Psoas muscle (tissue), 8 donors: ENCODE results near the gene FBXO44. TPM values are rescaled to one million over a fixed set of nuclear protein-coding genes. Genes with fewer than 3 reads are reported as not detected.

Experiments
- ATAC-seq, 4 donors: fragments of 200-7000 bp; cut with Tn5 transposase; one replicate each; pipeline ENCODE4 v1.9.1; 2020; ENCODE audit warnings: moderate library complexity in 3 of 4, mild to moderate bottlenecking in 2 of 4
- DNase-seq, 2 donors: peaks; one replicate each; pipeline ENCODE4 v3.0.0-alpha.2; 2020
- H3K27ac ChIP-seq: fragments of 200-600 bp; one replicate; pipeline ENCODE4 v1.8.0; 2022
- H3K27me3 ChIP-seq, 3 donors: fragments of 200-600 bp in 1 of 3; one replicate each; pipeline versions ENCODE4 v1.6.1 to v1.8.0; 2013 to 2022; ENCODE audit warnings: low read length in 2 of 3, mild to moderate bottlenecking in 2 of 3, moderate library complexity in 1 of 3; ENCODE audit not compliant: insufficient read depth in 3 of 3
- H3K36me3 ChIP-seq, 2 donors: fragments of 200-600 bp in 1 of 2; one replicate each; pipeline versions ENCODE4 v1.6.1 to v1.8.0; 2013 to 2022; ENCODE audit warnings: low read depth in 1 of 2, mild to moderate bottlenecking in 1 of 2, moderate library complexity in 1 of 2; ENCODE audit not compliant: insufficient read depth in 1 of 2
- H3K4me1 ChIP-seq: fragments of 200-600 bp; one replicate; pipeline ENCODE4 v1.8.0; 2022
- H3K4me3 ChIP-seq: fragments of 200-600 bp; one replicate; pipeline ENCODE4 v1.8.0; 2022; ENCODE audit warnings: mild to moderate bottlenecking
- H3K9me3 ChIP-seq: fragments of 200-600 bp; one replicate; pipeline ENCODE4 v1.8.0; 2022
- whole genome bisulfite sequencing, 3 donors: extraction: QIAGEN DNeasy Blood & Tissue Kit; methylation state at CpG; one replicate each; pipeline versions ENCODE4 v1.1.6 to v1.1.7; 2013; 5-methylcytosine and 5-hydroxymethylcytosine counted together
- intact Hi-C, 2 donors: fragments of 100-400 bp; cut with DNase I; formaldehyde crosslinking; loops; one replicate each; pipeline versions ENCODE4 v1.11.0 to v1.14.2; 2022
- polyA plus RNA-seq, 3 donors: library from polyadenylated mRNA; stranded (reverse); fragments of 200-250 nt; gene quantifications; one replicate each; pipeline ENCODE4 v1.2.3, GENCODE V29; 2013
- total RNA-seq, 4 donors: library from RNA; stranded (reverse); fragmentation: NEBNext Ultra II Directional in 2 of 4; extraction: Animal tissue kit (Norgen Biotek cat#: 25700) in 2 of 4; gene quantifications; one replicate each; pipeline versions ENCODE4 v1.2.1 to v1.2.4, GENCODE V29; 2021 to 2023
- TF ChIP-seq, protein P1 (sequence below): fragments of 200-600 bp; IDR thresholded peaks from one replicate; pipeline ENCODE4 v1.8.0; 2022; ENCODE audit warnings: antibody characterized with exemption
- donor health status: healthy with polysubstance abuse.
- donor health status: DM: no; HTN: no; CAD: no; lungs with moderate emphysema.
- donor health status: Bipolar disorder and iron deficiency.
- donor health status: healthy.
- donor health status: DM: yes; HTN: yes; CAD: no.
- donor health status: DM: no; HTN: no; CAD: no.
- donor health status: DM: no; HTN: no; CAD: no.
- donor health status: DM: yes; HTN: yes; CAD: no.

The FBXO44 gene
- total and polyA plus RNA-seq, 7 donors = 2.9 to 8.4 (median 4.5) TPM

DNA sequence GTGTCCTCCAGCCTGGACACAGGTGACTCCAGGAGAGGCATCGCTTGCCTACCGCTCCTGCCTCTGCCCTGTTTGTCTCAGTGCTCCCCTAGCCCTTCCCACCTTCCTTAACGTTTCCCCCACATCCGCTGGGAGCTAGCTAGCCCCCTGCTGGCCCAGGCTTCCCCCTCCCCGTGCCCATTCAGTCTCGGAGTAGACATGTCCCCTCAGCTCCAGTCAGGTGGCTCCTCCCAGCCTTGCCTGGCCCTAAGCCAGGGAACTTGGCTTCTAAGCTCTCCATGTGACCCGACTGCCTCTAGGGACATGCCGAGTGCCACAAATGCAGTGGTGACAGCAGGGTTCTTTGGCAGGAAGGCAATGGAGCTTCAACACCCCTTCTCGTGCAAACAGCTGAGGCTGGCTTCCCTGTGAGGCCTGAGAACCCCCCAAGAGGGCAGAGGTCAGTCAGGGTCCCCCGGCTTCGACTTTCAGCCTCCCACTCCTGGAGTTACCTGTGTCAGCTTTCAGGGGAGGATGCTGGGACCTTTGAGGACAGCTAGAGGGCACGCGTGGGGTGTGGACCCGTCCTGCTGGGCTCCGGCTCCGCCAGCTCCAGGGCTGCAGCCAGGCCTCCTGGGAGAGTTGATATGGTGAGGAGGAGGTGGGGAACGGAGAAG lies 53.1 kb downstream of the FBXO44 start:
- intact Hi-C loops = no loop called here
- peaks cover 0 to 20% (median 17%) of the 10 kb centered on the region in 3 donors for H3K27me3 ChIP-seq
- DNase-seq = peak; percentile 46 to 63
- H3K36me3 ChIP-seq = no peaks in the 10 kb centered on the region
- WGBS, 3 donors = 23 to 26% (median 23%) methylated on average over 17 of the region's 17 CpGs
- H3K4me3 ChIP-seq = no peak overlapping the region
- H3K27ac ChIP-seq = no peak overlapping the region
- H3K4me1 ChIP-seq = no peaks in the 10 kb centered on the region
- TF ChIP-seq, protein P1, sequence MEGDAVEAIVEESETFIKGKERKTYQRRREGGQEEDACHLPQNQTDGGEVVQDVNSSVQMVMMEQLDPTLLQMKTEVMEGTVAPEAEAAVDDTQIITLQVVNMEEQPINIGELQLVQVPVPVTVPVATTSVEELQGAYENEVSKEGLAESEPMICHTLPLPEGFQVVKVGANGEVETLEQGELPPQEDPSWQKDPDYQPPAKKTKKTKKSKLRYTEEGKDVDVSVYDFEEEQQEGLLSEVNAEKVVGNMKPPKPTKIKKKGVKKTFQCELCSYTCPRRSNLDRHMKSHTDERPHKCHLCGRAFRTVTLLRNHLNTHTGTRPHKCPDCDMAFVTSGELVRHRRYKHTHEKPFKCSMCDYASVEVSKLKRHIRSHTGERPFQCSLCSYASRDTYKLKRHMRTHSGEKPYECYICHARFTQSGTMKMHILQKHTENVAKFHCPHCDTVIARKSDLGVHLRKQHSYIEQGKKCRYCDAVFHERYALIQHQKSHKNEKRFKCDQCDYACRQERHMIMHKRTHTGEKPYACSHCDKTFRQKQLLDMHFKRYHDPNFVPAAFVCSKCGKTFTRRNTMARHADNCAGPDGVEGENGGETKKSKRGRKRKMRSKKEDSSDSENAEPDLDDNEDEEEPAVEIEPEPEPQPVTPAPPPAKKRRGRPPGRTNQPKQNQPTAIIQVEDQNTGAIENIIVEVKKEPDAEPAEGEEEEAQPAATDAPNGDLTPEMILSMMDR = no peak
- no peaks in the 10 kb centered on the region for H3K9me3 ChIP-seq
- ATAC-seq = peak; percentile 73 to 83 (median 79)

DNA sequence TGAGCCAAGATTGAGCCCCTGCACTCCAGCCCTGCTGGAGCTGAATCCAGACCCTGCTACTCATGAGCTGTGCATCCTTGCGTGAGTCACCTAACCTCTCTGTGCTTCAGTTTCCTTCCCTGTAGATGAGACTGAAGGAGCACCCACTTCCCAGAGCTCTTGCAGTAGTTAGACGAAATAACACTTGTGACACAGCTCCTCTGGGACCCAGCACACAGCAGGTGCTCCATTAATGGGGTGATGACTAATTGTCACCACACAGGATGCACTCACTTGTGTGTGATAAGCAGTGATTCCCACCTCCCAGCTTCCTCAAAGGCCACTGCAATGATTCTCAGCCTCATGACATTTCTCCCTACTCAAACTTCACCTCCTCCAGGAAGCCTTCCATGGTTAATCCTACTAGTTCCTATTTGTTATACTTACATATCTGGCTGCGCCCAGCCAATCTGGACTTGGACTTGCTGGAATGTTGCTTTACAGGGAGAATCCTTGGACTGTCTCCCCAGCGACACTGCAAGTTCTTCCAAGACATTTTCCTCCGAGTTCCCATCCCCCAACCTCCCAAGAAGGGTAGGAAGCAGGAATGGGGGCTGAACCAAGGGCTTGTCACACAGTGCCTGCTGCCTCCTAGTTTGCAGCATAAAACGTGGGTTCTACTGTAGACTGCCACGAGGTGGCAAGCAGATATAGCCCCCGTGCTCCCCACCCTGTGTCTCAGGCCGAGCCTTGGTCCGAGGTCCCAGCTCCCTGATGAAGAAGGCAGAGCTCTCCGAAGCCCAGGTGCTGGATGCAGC lies 54.1 kb downstream of the FBXO44 start:
- intact Hi-C loops = no loop called here
- Histone ChIP-seq H3K27ac (no peak overlapping the region), H3K4me3 (no peak overlapping the region), H3K9me3 (no peaks in the 10 kb centered on the region), H3K27me3 (peaks cover 0 to 11% (median 10%) of the 10 kb centered on the region in 3 donors), H3K4me1 (no peaks in the 10 kb centered on the region), H3K36me3 (no peaks in the 10 kb centered on the region)
- DNase-seq (no peak), ATAC-seq (peak in 1 of 4 donors; percentile 50)
- WGBS, 3 donors = 68 to 79% (median 70%) methylated on average over 11 of the region's 11 CpGs
- TF ChIP-seq, protein P1 = no peak

DNA sequence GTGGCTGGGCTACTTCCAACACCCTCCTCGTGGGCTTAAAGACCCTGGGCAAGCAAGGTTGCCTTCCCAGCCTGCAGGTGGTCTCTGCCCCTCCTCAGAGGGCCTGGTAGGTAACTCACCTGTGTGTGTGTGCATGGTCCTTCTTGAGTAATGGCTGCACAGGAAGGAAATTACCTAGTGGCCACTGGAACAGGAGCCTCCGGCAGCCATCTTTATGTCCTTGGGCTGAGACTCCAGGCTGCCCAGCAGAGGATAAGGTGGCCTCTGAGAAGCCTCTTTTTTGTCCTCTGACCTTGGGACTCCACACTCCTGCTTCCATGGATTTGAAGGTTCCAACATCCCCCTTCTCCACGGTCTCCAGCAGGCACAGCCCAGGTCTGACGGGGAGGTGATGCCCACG lies 56.8 kb downstream of the FBXO44 start:
- intact Hi-C loops = no loop called here
- WGBS, 3 donors = 88 to 90% (median 89%) methylated on average over 5 of the region's 5 CpGs
- H3K4me3 ChIP-seq = no peak overlapping the region

DNA sequence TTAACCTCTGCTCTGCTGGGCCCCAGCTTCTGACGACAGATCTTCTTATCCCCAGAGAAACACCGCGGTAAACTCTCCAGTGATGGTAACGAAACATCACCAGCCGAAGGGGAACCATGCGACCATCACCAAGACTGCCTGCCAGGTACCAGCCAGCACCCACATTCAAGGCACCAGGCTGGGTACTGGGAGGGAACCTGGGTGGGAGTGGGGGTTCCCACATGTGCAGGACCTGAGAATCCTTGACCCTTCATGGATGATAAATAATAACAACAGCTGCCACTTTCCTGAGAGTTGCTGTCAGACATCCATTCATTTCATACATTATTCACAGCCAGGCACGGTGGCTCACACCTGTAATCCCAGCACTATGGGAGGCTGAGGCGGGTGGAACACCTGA lies 57.6 kb downstream of the FBXO44 start:
- ATAC-seq (no peak), DNase-seq (no peak)
- no peaks in the 10 kb centered on the region for H3K36me3 ChIP-seq
- no peaks in the 10 kb centered on the region for H3K9me3 ChIP-seq
- WGBS, 3 donors = 85 to 88% (median 87%) methylated on average over 8 of the region's 8 CpGs
- H3K27ac ChIP-seq = no peak overlapping the region
- no peak overlapping the region for H3K4me3 ChIP-seq
- TF ChIP-seq, protein P1 = no peak
- peaks cover 0 to 9% (median 5%) of the 10 kb centered on the region in 3 donors for H3K27me3 ChIP-seq
- intact Hi-C loops = no loop called here
- H3K4me1 ChIP-seq = no peaks in the 10 kb centered on the region

More for the DNA sequence above, 56.8 kb downstream of the FBXO44 start:
- no peak for DNase-seq
- TF ChIP-seq, protein P1 = no peak
- H3K4me1 ChIP-seq = no peaks in the 10 kb centered on the region
- no peak overlapping the region for H3K27ac ChIP-seq
- H3K36me3 ChIP-seq = no peaks in the 10 kb centered on the region
- ATAC-seq = no peak
- H3K9me3 ChIP-seq = no peaks in the 10 kb centered on the region
- H3K27me3 ChIP-seq = peaks cover 0 to 6% (median 5%) of the 10 kb centered on the region in 3 donors

Other genes starting within 250 kb of the FBXO44 start
- gene DISP3, start 175.7 kb upstream of the FBXO44 start, total RNA-seq = under 1 TPM in 1 of 4 donors, not detected in 3; 0.04 TPM
- under 1 TPM; 0.01 to 0.03 (median 0.01) TPM for gene DISP3, start 175.7 kb upstream of the FBXO44 start, polyA plus RNA-seq
- gene FBXO2, start 448 bp upstream of the FBXO44 start, total RNA-seq = 1 to 10 TPM; 1.2 to 3.5 (median 2.3) TPM
- 10 to 100 TPM in 1 of 3 donors, 1 to 10 TPM in 1, under 1 TPM in 1; 0.35 to 20.9 (median 1.1) TPM for gene FBXO2, start 448 bp upstream of the FBXO44 start, polyA plus RNA-seq
- gene FBXO6, start 9.3 kb downstream of the FBXO44 start, total RNA-seq = 10 to 100 TPM; 10.2 to 17.3 (median 13.1) TPM
- gene FBXO6, start 9.3 kb downstream of the FBXO44 start, polyA plus RNA-seq = 10 to 100 TPM; 10.2 to 27.1 (median 21.4) TPM
- 10 to 100 TPM; 25.9 to 39.0 (median 28.8) TPM for gene MAD2L2, start 26.3 kb downstream of the FBXO44 start, total RNA-seq
- gene MAD2L2, start 26.3 kb downstream of the FBXO44 start, polyA plus RNA-seq = 10 to 100 TPM; 39.1 to 61.8 (median 40.5) TPM
- under 1 TPM in 1 of 4 donors, not detected in 3; 0.04 TPM for gene DRAXIN, start 36.8 kb downstream of the FBXO44 start, total RNA-seq
- under 1 TPM in 2 of 3 donors, not detected in 1; 0.01 to 0.65 TPM for gene DRAXIN, start 36.8 kb downstream of the FBXO44 start, polyA plus RNA-seq
- 10 to 100 TPM; 28.5 to 46.0 (median 42.2) TPM for gene AGTRAP, start 81.3 kb downstream of the FBXO44 start, total RNA-seq
- gene AGTRAP, start 81.3 kb downstream of the FBXO44 start, polyA plus RNA-seq = 100 to 1,000 TPM in 2 of 3 donors, 10 to 100 TPM in 1; 36.9 to 179 (median 138) TPM
- gene C1orf167, start 107.3 kb downstream of the FBXO44 start, total RNA-seq = 1 to 10 TPM; 1.8 to 5.3 (median 3.4) TPM
- gene C1orf167, start 107.3 kb downstream of the FBXO44 start, polyA plus RNA-seq = 1 to 10 TPM; 1.9 to 2.5 (median 2.1) TPM
- 10 to 100 TPM; 12.7 to 26.2 (median 17.6) TPM for gene MTHFR, start 151.1 kb downstream of the FBXO44 start, total RNA-seq
- gene MTHFR, start 151.1 kb downstream of the FBXO44 start, polyA plus RNA-seq = 10 to 100 TPM in 1 of 3 donors, 1 to 10 TPM in 2; 5.8 to 21.7 (median 8.6) TPM
- gene CLCN6, start 151.3 kb downstream of the FBXO44 start, total RNA-seq = 10 to 100 TPM in 1 of 4 donors, 1 to 10 TPM in 3; 5.5 to 17.5 (median 8.1) TPM
- gene CLCN6, start 151.3 kb downstream of the FBXO44 start, polyA plus RNA-seq = 10 to 100 TPM in 1 of 3 donors, 1 to 10 TPM in 2; 6.0 to 12.0 (median 8.3) TPM
- 1 to 10 TPM in 2 of 4 donors, under 1 TPM in 2; 0.28 to 2.1 (median 0.92) TPM for gene NPPA, start 192.9 kb downstream of the FBXO44 start, total RNA-seq
- 1 to 10 TPM in 1 of 3 donors, under 1 TPM in 2; 0.08 to 3.6 (median 0.13) TPM for gene NPPA, start 192.9 kb downstream of the FBXO44 start, polyA plus RNA-seq
- under 1 TPM in 1 of 4 donors, not detected in 3; 0.39 TPM for gene NPPB, start 204.1 kb downstream of the FBXO44 start, total RNA-seq
- gene NPPB, start 204.1 kb downstream of the FBXO44 start, polyA plus RNA-seq = 1 to 10 TPM in 1 of 3 donors, under 1 TPM in 1, not detected in 1; 0.37 to 1.6 TPM